T47D (cell line): Measurements from ENCODE around the gene PIP5K1A.
"Not testable (repeated sequence)": the region's sequence is repeated elsewhere in the genome, so short reads cannot be mapped to it uniquely, and the experiment has no call there.

Experiments
- DNase-seq, 2 experiments: peaks; one replicate each; pipeline versions ENCODE4 v3.0.0 to v3.0.0-alpha.2; 2011 to 2012; ENCODE audit warnings: low read depth in 1 of 2, low spot score in 1 of 2
- JUND ChIP-seq: IDR thresholded peaks from 2 replicates; pipeline ENCODE4 v1.6.1; 2012; ENCODE audit warnings: low read depth
- in situ Hi-C: cut with HindIII; loops from 2 replicates; pipeline ENCODE4 v1.10.0; 2016; ENCODE audit warnings: low sequenced_read_pairs, low pct_unique_long_range_greater_than_20kb

Gene PIP5K1A

DNA sequence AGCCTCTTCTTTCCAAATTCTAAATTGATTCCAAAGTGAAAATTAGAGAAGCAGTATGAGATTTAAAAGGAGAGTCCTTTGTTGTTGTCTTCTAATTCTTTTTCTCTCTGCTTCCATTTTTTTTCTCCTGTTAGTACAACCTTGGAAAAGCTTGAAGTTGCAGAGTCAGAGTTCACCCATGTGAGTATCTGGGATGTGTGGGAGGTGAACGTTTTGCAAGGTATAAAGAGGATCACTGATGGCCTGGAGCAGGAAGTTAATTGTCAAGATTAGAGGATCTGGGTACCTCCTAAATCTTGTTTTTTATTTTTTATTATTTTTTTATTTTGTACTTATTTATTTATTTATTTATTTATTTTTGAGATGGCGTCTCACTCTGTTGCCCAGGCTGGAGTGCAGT lies 48.4 kb downstream of the PIP5K1A start:
- no peak for TF ChIP-seq JUND
- DNase-seq: no peak
- in situ Hi-C loops: no loop called here

DNA sequence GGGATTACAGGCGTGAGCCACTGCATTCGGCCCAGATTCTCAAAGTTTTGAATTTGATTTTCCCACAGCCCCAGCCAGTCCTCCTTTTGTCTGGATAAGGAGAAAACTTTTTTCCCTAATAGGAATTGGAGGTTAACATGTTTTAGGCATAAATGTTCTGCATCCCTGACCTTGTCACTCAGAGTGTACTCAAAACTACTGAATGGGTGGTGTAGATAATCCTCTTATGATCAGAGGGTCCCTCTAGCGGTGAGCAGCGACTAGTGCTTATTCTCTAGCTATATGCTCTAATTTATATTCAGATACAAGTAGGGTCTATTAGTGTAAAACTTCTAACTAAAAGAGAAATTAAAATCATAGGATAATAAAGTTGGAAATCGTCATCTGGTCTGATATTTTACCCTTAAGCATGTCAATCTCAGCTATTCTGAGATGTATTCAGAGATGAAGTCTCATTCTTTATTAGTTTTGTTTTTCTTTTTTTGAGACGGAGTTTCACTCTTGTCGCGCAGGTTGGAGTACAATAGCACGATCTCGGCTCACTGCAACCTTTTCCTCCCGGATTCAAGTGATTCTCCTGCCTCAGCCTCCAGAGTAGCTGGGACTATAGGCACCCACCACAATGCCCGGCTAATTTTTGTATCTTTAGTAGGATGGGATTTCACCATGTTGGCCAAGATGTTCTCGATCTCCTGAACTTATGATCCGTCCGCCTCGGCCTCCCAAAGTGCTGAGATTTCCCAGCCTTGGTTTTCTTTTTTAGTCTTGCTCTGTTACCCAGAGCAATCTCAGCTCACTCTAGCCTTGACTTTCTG lies 53.5 kb downstream of the PIP5K1A start:
- DNase-seq: peak; percentile 65 to 86
- in situ Hi-C loops: no loop called here
- TF ChIP-seq JUND: no peak

DNA sequence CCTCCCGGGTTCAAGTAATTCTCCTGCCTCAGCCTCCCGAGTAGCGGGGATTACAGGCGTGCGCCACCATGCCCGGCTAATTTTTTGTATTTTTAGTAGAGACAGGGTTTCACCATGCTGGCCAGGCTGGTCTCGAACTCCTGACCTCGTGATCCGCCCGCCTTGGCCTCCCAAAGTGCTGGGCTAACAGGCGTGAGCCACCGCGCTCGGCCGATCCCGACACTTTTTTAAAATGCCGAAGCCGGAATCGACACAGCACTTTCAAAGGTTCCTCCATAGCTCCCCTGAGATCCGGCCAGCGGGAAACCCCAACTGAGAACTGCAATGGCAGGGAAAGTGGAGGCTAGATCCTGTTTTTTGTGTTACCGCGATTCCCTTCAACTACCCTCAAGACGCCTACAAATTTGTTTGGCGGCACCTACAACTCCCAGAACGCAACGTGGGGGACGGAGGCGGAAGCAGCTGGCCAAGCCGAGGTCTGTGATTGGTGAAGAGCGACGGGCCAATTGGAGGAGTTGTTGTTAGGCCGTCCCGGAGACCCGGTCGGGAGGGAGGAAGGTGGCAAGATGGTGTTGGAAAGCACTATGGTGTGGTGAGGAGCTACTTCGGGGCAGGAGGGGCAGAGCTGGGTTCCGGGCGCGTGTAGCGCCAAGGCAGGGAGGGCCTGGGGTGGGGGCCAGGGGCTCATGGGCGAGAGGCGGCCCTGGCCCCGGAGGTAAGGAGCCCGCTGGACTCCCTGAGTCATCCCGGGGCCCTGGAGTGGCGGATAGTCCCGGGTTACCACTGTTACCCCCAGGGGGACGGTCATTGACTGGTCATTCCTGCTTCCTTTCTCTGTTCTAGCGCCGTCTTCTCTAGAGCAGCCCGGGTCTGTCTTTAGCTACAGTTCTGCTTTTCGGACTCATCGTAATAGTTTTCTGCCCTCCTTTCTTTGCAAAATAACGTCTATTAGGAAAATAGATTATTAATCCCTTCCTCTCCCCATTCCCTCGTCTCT lies 56.2 kb downstream of the PIP5K1A start, which contains the start of gene PSMD4:
Gene PSMD4 (plus strand): TSS at position 518 of the 997 bp plus-strand sequence. CDS start 49 bp downstream, at position 567.
- no peak for TF ChIP-seq JUND
- in situ Hi-C loops: no loop called here
- peak; percentile 98 to 99 for DNase-seq

DNA sequence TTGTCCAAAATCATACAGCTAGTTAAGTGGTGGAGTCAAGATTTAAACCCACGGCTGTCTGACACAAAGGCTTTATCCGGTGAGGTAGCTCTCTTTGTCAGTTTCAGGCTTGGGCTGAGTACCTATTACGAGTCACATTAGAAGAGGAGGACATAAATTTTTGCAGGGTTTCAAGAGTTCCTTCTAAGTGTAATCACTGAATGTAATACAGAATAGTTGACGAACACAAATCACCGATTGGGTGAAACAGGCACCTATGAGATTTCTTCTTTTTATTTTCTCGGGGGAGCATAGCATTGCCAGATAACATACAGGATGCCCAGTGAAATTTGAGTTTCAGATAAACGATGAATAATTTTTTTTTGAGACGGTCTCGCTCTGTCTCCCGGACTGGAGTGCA lies 57.0 kb downstream of the PIP5K1A start:
- in situ Hi-C loops: no loop called here
- no peak for TF ChIP-seq JUND
- DNase-seq: no peak

DNA sequence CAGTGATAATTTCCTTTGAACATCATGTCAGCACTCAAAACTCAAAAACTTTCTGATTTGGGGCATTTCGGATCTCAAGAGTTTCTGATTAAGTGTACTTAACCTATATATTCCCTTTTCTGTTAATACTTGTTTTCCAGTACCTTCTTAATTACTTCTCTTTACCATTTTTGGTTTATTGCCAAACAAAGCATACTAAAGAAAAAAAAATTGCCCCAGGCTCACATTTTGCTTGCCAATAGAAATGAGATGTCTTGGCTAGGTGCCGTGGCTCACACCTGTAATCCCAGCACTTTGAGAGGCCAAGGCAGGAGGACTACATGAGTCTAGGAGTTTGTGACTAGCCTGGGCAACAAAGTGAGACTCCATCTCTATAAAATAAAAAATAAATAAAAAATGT lies 61.0 kb downstream of the PIP5K1A start:
- in situ Hi-C loops: no loop called here
- TF ChIP-seq JUND: no peak
- DNase-seq: peak in 1 of 2 experiments; percentile 78

DNA sequence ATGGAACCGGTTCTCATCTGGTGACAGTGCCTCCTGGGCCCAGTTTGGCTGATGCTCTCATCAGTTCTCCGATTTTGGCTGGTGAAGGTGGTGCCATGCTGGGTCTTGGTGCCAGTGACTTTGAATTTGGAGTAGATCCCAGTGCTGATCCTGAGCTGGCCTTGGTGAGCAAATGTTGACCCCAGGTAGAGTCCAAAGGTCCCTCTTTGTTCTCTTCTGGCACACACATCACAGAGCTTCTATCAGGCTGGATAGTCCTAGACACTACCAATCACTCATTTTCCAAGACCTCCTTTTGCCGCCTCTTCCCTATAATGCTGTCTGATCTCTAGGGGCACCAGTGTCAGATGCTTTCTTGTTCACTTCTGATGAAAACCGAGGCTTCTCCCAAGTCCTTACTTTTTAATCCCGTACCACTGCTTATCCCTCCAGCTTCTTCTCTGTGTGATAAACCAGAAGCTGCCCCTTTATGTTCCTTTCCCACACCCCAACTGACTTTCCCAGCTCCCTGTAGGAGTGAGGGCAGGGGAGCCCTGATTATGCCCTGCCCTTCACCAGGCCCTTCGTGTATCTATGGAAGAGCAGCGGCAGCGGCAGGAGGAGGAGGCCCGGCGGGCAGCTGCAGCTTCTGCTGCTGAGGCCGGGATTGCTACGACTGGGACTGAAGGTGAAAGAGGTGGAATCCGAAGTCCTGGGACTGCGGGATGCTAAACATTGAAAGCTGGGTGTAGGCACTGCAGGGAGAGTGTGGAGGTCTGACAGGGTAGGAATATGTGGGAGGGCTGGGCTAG lies 67.3 kb downstream of the PIP5K1A start:
- DNase-seq: no peak
- no peak for TF ChIP-seq JUND
- in situ Hi-C loops: no loop called here

DNA sequence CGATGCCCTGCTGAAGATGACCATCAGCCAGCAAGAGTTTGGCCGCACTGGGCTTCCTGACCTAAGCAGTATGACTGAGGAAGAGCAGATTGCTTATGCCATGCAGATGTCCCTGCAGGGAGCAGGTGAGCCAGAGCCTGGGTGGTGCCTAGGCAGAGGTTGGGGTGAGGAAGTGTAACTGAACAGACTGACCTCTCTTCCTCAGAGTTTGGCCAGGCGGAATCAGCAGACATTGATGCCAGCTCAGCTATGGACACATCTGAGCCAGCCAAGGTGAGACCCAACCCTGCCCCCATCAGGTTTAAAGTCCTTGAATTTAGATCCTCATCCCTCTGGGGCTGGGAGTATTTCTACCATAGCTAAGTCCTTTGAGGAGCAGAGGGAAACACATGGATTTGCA lies 68.0 kb downstream of the PIP5K1A start:
- in situ Hi-C loops: no loop called here
- DNase-seq: no peak
- no peak for TF ChIP-seq JUND

DNA sequence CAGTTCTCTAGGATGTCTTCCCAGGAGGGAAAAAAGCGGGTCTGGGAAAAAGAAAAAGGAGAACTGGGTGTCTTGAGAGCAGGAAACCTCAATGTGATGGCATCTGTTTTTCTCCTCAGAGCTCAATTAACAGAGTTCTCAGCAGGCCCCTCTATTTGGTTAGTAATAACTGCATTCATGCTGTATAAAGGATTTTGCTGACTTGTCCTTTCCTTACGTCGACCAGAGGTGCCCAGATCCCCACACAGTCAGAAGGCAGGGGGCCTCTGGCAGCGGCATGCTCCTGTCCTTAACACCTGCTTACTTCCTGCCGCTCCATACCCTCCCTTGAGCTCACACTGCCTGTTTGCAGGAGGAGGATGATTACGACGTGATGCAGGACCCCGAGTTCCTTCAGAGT lies 68.5 kb downstream of the PIP5K1A start:
- no peak for TF ChIP-seq JUND
- no peak for DNase-seq
- in situ Hi-C loops: no loop called here

DNA sequence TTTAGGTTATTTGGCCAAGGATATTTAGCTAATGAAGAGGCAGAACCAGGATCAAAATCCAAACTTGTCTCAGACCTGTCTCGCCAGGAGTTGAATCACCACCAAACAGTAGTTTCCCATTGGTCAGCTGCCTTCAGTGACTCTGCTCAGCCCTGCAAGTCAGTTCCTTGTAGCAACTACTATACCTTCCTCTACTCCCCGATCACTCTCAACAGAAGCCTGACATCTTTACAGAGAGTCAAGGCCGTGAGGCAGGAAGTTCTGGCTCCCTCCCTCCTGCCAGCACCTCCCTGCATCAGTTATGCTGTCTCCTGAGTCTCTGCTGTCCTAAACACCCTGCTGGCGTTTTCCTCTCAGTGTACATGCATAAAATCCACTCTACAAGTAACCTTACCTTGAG lies 69.4 kb downstream of the PIP5K1A start:
- TF ChIP-seq JUND: no peak
- DNase-seq: no peak
- in situ Hi-C loops: no loop called here

DNA sequence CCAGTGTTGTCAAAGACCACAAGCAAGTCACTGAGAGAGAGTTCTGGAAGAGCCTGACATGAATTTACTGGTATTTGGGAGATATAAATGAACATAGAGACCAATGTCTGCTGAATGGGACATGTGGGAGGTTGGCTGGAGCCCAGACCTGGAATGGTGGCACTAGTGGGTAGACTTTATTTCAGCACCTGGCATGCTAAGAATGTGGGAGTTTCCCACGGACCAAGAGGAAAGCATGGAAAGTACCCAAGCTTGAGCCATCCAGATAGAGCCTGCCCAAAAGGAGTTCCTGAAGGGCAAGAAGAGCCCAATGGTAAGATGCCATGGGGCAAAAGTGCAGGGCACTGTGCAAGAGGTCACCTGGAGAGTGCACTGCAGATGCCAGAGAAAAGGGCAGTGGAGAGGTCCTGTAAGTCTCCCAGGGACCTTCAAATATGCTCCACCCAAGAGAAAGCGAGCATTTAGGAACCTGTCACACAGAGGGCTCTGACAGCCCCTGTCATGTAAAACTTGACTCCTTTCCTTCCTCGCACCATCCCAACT lies 75.6 kb downstream of the PIP5K1A start:
- DNase-seq: no peak
- no peak for TF ChIP-seq JUND
- in situ Hi-C loops: no loop called here

DNA sequence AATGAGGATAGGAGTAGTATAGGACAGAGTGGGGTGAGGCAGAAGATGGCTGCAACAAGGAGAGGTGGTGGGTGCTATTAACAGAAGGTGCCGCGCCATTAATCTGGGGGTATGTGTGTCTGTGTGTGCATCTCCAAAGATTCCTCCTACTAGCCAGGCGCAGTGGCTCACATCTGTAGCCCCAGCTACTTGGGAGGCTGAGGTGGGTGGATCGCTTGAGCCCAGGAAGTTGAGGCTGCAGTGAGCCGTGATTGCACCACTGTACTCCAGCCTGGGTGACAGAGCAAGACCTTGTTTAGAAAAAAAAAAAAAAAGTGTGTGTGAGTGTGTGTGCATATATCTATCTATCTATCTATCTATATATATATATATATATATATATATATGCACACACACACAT lies 77.0 kb downstream of the PIP5K1A start:
- in situ Hi-C loops: not testable (repeated sequence)

DNA sequence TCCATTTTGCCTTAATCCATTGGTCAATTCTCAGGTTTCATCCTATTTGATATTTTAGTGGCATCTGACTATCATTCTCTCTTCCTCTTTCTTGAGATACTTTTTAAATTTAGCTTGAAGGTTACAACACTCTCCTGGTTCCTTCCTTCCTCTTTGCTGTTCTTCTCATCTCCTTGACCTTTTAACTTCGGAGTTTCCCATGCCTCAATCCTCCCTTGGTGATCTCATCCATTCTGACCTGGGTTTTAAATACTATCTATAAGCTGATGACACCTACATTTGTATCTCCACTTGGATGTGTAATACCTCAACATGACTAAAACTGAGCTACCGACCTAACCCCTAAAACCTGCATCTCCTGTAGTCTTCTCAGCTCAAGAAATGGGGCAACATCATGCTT lies 78.9 kb downstream of the PIP5K1A start:
- no peak for TF ChIP-seq JUND
- in situ Hi-C loops: no loop called here
- no peak for DNase-seq

More for the DNA sequence above, 77.0 kb downstream of the PIP5K1A start:
- DNase-seq: not testable (repeated sequence)
